LNCAP (cell line): ENCODE results near the gene BHLHE23.

Experiments used
- CTCF ChIP-seq: fragments of 450-650 bp; IDR thresholded peaks from 2 replicates; pipeline ENCODE4 v1.5.1; 2017; ENCODE audit warnings: mild to moderate bottlenecking

BHLHE23 gene

GRCh38 chr20:63041776-63042175 is 35.0 kb upstream of the BHLHE23 start:
- no peak for TF ChIP-seq CTCF

GRCh38 chr20:63037669-63038268 is 31.0 kb upstream of the BHLHE23 start:
- TF ChIP-seq CTCF: no peak

- TF ChIP-seq CTCF: no peak
Observed at GRCh38 chr20:63036291-63036690, 29.5 kb upstream of the BHLHE23 start.

- TF ChIP-seq CTCF: no peak
Observed at GRCh38 chr20:63035603-63036185, 28.9 kb upstream of the BHLHE23 start.

GRCh38 chr20:63033794-63034709 is 27.3 kb upstream of the BHLHE23 start:
- TF ChIP-seq CTCF: no peak

- no peak for TF ChIP-seq CTCF
Observed at GRCh38 chr20:63032861-63033793, 26.4 kb upstream of the BHLHE23 start.
